ENCODE results near the gene TOE1.

DNA sequence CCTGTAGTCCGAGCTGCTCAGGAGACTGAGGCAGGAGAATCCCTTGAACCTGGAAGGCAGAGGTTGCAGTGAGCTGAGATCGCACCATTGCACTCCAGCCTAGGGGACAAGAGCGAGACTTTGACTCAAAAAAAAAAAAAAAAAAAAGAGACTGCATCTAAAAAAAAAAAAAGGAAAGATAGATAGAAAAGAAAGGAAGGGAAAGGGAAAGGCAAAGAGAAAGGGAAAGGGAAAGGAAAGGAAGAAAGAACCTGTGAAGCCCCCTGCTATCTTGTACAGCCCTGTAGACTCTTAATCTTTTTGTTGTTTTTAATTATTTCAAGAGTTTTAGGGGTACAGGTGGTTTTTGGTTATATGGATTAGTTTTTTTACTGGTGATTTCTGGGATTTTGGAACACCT, 46.2 kb downstream of the TOE1 start:
- TF ChIP-seq, protein P1, sequence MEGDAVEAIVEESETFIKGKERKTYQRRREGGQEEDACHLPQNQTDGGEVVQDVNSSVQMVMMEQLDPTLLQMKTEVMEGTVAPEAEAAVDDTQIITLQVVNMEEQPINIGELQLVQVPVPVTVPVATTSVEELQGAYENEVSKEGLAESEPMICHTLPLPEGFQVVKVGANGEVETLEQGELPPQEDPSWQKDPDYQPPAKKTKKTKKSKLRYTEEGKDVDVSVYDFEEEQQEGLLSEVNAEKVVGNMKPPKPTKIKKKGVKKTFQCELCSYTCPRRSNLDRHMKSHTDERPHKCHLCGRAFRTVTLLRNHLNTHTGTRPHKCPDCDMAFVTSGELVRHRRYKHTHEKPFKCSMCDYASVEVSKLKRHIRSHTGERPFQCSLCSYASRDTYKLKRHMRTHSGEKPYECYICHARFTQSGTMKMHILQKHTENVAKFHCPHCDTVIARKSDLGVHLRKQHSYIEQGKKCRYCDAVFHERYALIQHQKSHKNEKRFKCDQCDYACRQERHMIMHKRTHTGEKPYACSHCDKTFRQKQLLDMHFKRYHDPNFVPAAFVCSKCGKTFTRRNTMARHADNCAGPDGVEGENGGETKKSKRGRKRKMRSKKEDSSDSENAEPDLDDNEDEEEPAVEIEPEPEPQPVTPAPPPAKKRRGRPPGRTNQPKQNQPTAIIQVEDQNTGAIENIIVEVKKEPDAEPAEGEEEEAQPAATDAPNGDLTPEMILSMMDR (IDR thresholded peaks at IDR 0.05): no peak
- TF ChIP-seq POLR2AphosphoS5 (IDR thresholded peaks at IDR 0.05): no peak
- no peak for TF ChIP-seq POLR2A (IDR thresholded peaks at IDR 0.05)
